NCI-H82 treated with DMSO at 0.1 percent for 48 hours (cell line): Measurements from ENCODE around the gene PHF23.

ENCODE experiments used
- DNase-seq: peaks from one replicate; lab custom pipeline; 2025; ENCODE audit not compliant: unreplicated experiment; lab: John Stamatoyannopoulos, UW

PHF23 gene

GRCh38 chr17:7239091-7240027 is at the start of gene PHF23:
Gene PHF23 (minus strand): TSS chr17:7239457. CDS start chr17:7239279, 178 bp downstream.
- peak; percentile 100 for DNase-seq

GRCh38 chr17:7285679-7286078 is 46.4 kb upstream of the PHF23 start:
- no peak for DNase-seq

- no peak for DNase-seq
Observed at GRCh38 chr17:7284911-7285310, 45.7 kb upstream of the PHF23 start.

- DNase-seq, result no peak
Observed at GRCh38 chr17:7283471-7284216, 44.4 kb upstream of the PHF23 start.

- no peak for DNase-seq
Observed at GRCh38 chr17:7282752-7283321, 43.6 kb upstream of the PHF23 start.

GRCh38 chr17:7281953-7282751 is 42.9 kb upstream of the PHF23 start:
- DNase-seq, result no peak

GRCh38 chr17:7281074-7281952 is 42.1 kb upstream of the PHF23 start, which contains the start of gene SLC2A4:
Gene SLC2A4 (plus strand): TSS chr17:7281718. CDS start chr17:7281935, 217 bp downstream.
- peak; percentile 96 for DNase-seq

GRCh38 chr17:7280519-7281073 is 41.3 kb upstream of the PHF23 start:
- DNase-seq, result peak; percentile 94

GRCh38 chr17:7279448-7279847 is 40.2 kb upstream of the PHF23 start:
- DNase-seq, result no peak

- DNase-seq, result no peak
Observed at GRCh38 chr17:7266784-7267183, 27.5 kb upstream of the PHF23 start.

- DNase-seq, result peak; percentile 16
Observed at GRCh38 chr17:7263801-7264078, 24.5 kb upstream of the PHF23 start.

- no peak for DNase-seq
Observed at GRCh38 chr17:7262935-7263800, 23.9 kb upstream of the PHF23 start.

GRCh38 chr17:7262192-7262934 is 23.1 kb upstream of the PHF23 start, which contains the start of gene CLDN7:
Gene CLDN7 (minus strand): TSS chr17:7262478. CDS start chr17:7262043, 435 bp downstream.
- no peak for DNase-seq

- DNase-seq, result no peak
Observed at GRCh38 chr17:7261379-7262191, 22.3 kb upstream of the PHF23 start.

GRCh38 chr17:7260651-7261378 is 21.6 kb upstream of the PHF23 start:
- no peak for DNase-seq

- no peak for DNase-seq
Observed at GRCh38 chr17:7260151-7260550, 20.9 kb upstream of the PHF23 start.

- DNase-seq, result no peak
Observed at GRCh38 chr17:7259555-7259889, 20.3 kb upstream of the PHF23 start.
